GM23338 (cell line): ENCODE data around the gene GAD1. TPM values are rescaled to one million over a fixed set of nuclear protein-coding genes. Genes with fewer than 3 reads are reported as not detected.
A peak's percentile ranks its signal among the peaks of the same experiment; 100 is the strongest.

ENCODE experiments used
- ATAC-seq: fragments of 200-7000 bp; cut with Tn5 transposase; 3 replicates; pipeline ENCODE4 v1.9.1; 2020
- DNase-seq: peaks from one replicate; pipeline ENCODE4 v3.0.0-alpha.2; 2015; ENCODE audit warnings: low spot score
- H2AFZ ChIP-seq: fragments of 200-600 bp; sonication (generic); 2 replicates; pipeline ENCODE4 v1.8.0; 2016; ENCODE audit warnings: antibody characterized with exemption, mild to moderate bottlenecking, moderate library complexity
- H3F3A ChIP-seq: fragments of 200-600 bp; sonication (generic); replicated peaks from 2 replicates; pipeline ENCODE4 v1.8.0; 2017; ENCODE audit warnings: antibody characterized with exemption, mixed run types, low read depth
- H3K27ac ChIP-seq: fragments of 200-600 bp; sonication (generic); 2 replicates; pipeline ENCODE4 v1.6.1; 2016; ENCODE audit warnings: low read depth
- H3K27me3 ChIP-seq: fragments of 200-600 bp; sonication (generic); 2 replicates; pipeline ENCODE4 v1.8.0; 2016; ENCODE audit warnings: mild to moderate bottlenecking, mixed run types, moderate library complexity; ENCODE audit not compliant: insufficient read depth
- H3K36me3 ChIP-seq: fragments of 200-600 bp; sonication (generic); 2 replicates; pipeline ENCODE4 v1.8.0; 2016; ENCODE audit warnings: mild to moderate bottlenecking; ENCODE audit not compliant: insufficient read depth
- H3K4me1 ChIP-seq: fragments of 200-600 bp; sonication (generic); 2 replicates; pipeline ENCODE4 v1.8.0; 2016; ENCODE audit warnings: mild to moderate bottlenecking, moderate library complexity; ENCODE audit not compliant: insufficient read depth
- H3K4me2 ChIP-seq: fragments of 200-600 bp; sonication (generic); 2 replicates; pipeline ENCODE4 v1.7.1; 2017; ENCODE audit warnings: mixed run types
- H3K4me3 ChIP-seq: fragments of 200-600 bp; sonication (generic); 2 replicates; pipeline ENCODE4 v1.6.1; 2016; ENCODE audit warnings: mixed run types
- H3K79me2 ChIP-seq: fragments of 200-600 bp; sonication (generic); replicated peaks from 2 replicates; pipeline ENCODE4 v1.8.0; 2017; ENCODE audit warnings: mild to moderate bottlenecking; ENCODE audit not compliant: insufficient read depth
- H3K9me2 ChIP-seq: fragments of 200-600 bp; sonication (generic); 2 replicates; pipeline ENCODE4 v1.8.0; 2017; ENCODE audit not compliant: insufficient read depth
- H4K20me1 ChIP-seq: fragments of 200-600 bp; sonication (generic); replicated peaks from 2 replicates; pipeline ENCODE4 v1.8.0; 2017; ENCODE audit warnings: mild to moderate bottlenecking; ENCODE audit not compliant: insufficient read depth
- H3K27ac Mint-ChIP-seq: 2 replicates; pipeline ENCODE4 v1.8.0; 2020; ENCODE audit warnings: inconsistent platforms, mild to moderate bottlenecking, moderate library complexity, mixed read lengths
- H3K27me3 Mint-ChIP-seq: 3 replicates; pipeline ENCODE4 v1.8.0; 2022; ENCODE audit warnings: low read depth, mild to moderate bottlenecking, moderate library complexity, mixed read lengths, inconsistent platforms; ENCODE audit not compliant: insufficient read depth, poor library complexity
- H3K36me3 Mint-ChIP-seq: 3 replicates; pipeline ENCODE4 v1.8.0; 2021; ENCODE audit warnings: low read depth, mild to moderate bottlenecking, inconsistent platforms, moderate library complexity, mixed read lengths
- H3K4me1 Mint-ChIP-seq: 3 replicates; pipeline ENCODE4 v1.8.0; 2020; ENCODE audit warnings: mild to moderate bottlenecking, inconsistent platforms, mixed read lengths
- H3K4me3 Mint-ChIP-seq: 3 replicates; pipeline ENCODE4 v1.8.0; 2021; ENCODE audit warnings: moderate library complexity, mild to moderate bottlenecking, inconsistent platforms, mixed read lengths
- H3K9me3 Mint-ChIP-seq: 3 replicates; pipeline ENCODE4 v1.8.0; 2020; ENCODE audit warnings: moderate library complexity, mild to moderate bottlenecking, inconsistent platforms, mixed read lengths
- CREB1 ChIP-seq: fragments of 250-450 bp; sonication (Bioruptor Pico); IDR thresholded peaks from 2 replicates; pipeline ENCODE4 v1.5.0; 2020; ENCODE audit warnings: low read depth, mild to moderate bottlenecking, moderate library complexity
- CTCF ChIP-seq, 2 experiments: fragments of 200-600 bp in 1 of 2; sonication (generic) in 1 of 2; conservative IDR thresholded peaks; 2 replicates each; pipeline versions ENCODE4 v1.5.1 to v1.6.1; 2016 to 2017; ENCODE audit warnings: antibody characterized with exemption in 2 of 2, low read depth in 2 of 2, mild to moderate bottlenecking in 2 of 2, moderate library complexity in 1 of 2
- ETS1 ChIP-seq: IDR thresholded peaks from 2 replicates; pipeline ENCODE4 v1.6.1; 2016; ENCODE audit warnings: antibody characterized with exemption
- POLR2AphosphoS5 ChIP-seq: IDR thresholded peaks from 2 replicates; pipeline ENCODE4 v1.6.1; 2016; ENCODE audit warnings: antibody characterized with exemption, low read depth
- REST ChIP-seq: IDR thresholded peaks from one replicate; pipeline ENCODE4 v1.6.1; 2018; ENCODE audit warnings: antibody characterized with exemption; ENCODE audit not compliant: unreplicated experiment
- STAT1 ChIP-seq: IDR thresholded peaks from one replicate; pipeline ENCODE4 v1.6.1; 2016; ENCODE audit warnings: antibody characterized with exemption; ENCODE audit not compliant: unreplicated experiment
- ZNF114 ChIP-seq: fragments of 250-450 bp; sonication (Bioruptor Pico); IDR thresholded peaks from 2 replicates; pipeline ENCODE4 v1.5.0; 2020; ENCODE audit warnings: mild to moderate bottlenecking, moderate library complexity
- ZNF331 ChIP-seq: fragments of 250-450 bp; sonication (Bioruptor Pico); IDR thresholded peaks from 2 replicates; pipeline ENCODE4 v1.5.0; 2020; ENCODE audit warnings: low read depth, mild to moderate bottlenecking, moderate library complexity
- ZNF462 ChIP-seq: fragments of 250-450 bp; sonication (Bioruptor Pico); IDR thresholded peaks from 2 replicates; pipeline ENCODE4 v1.5.0; 2020; ENCODE audit warnings: mild to moderate bottlenecking, moderate library complexity
- polyA plus RNA-seq: library from polyadenylated mRNA; unstranded; fragments of >200 nt; fragmentation: Nextera tagmentation; extraction: Ambion mirVana; gene quantifications from 2 replicates; pipeline ENCODE4 v1.2.1, GENCODE V29; 2016
- total RNA-seq: library from RNA; depleted of rRNA; stranded (reverse); fragments of >200 nt; shearing (Covaris generic); gene quantifications from 2 replicates; pipeline ENCODE4 v1.2.3, GENCODE V29; 2014

Gene GAD1
- total and polyA plus RNA-seq, 2 experiments from 2014 or later: 0.17 to 0.34 TPM

GRCh38 chr2:170845343-170845742 lies 28.7 kb downstream of the GAD1 start:
- H3K4me1 ChIP-seq: no peaks in the 10 kb centered on the region
- H3K9me3 Mint-ChIP-seq: peaks cover 2% of the 10 kb centered on the region; the same call in 1 of the 3 replicates
- H3K4me3 ChIP-seq: no peak overlapping the region
- H3K27me3 ChIP-seq: no peaks in the 10 kb centered on the region
- TF ChIP-seq ZNF114 (CRISPR knock-in tag): no peak
- peak; percentile 83 to 88 for TF ChIP-seq CTCF (conservative IDR thresholded peaks at IDR 0.05; ENCODE audit: low read depth in 2 of 2)
- peak; percentile 29; the same call in 1 of the 2 replicates for TF ChIP-seq CREB1
- H3K79me2 ChIP-seq: no peaks in the 10 kb centered on the region
- DNase-seq (peak; percentile 84), ATAC-seq (peak; percentile 85)
- peaks cover 7% of the 10 kb centered on the region for H3K27me3 Mint-ChIP-seq
- no peaks in the 10 kb centered on the region for H3K9me2 ChIP-seq
- no peaks in the 10 kb centered on the region for H4K20me1 ChIP-seq
- H3F3A ChIP-seq: no peaks in the 10 kb centered on the region
- 0 out of 3 replicates have a peak, but pooled peaks cover 3% of the 10 kb centered on the region for H3K36me3 Mint-ChIP-seq
- no peak overlapping the region for H3K27ac Mint-ChIP-seq
- peak overlapping the region; percentile 88; the same call in 1 of the 2 replicates for H2AFZ ChIP-seq
- no peak overlapping the region for H3K4me3 Mint-ChIP-seq
- H3K4me1 Mint-ChIP-seq: no peaks in the 10 kb centered on the region
- no peaks in the 10 kb centered on the region for H3K36me3 ChIP-seq
- H3K4me2 ChIP-seq: no peak overlapping the region
- H3K27ac ChIP-seq: no peak overlapping the region

GRCh38 chr2:170846314-170846713 lies 29.6 kb downstream of the GAD1 start:
- Mint-ChIP-seq H3K27ac (no peak overlapping the region), H3K4me1 (no peaks in the 10 kb centered on the region), H3K4me3 (no peak overlapping the region), H3K27me3 (peaks cover 7% of the 10 kb centered on the region), H3K9me3 (peaks cover 2% of the 10 kb centered on the region; the same call in 1 of the 3 replicates), H3K36me3 (0 out of 3 replicates have a peak, but pooled peaks cover 3% of the 10 kb centered on the region)
- H3K27ac ChIP-seq: no peak overlapping the region
- H3K36me3 ChIP-seq: no peaks in the 10 kb centered on the region
- no peak for ATAC-seq
- no peaks in the 10 kb centered on the region for H3K79me2 ChIP-seq
- DNase-seq: no peak
- no peaks in the 10 kb centered on the region for H4K20me1 ChIP-seq
- no peak overlapping the region for H3K4me3 ChIP-seq
- no peaks in the 10 kb centered on the region for H3K4me1 ChIP-seq
- no peaks in the 10 kb centered on the region for H3K27me3 ChIP-seq
- H3F3A ChIP-seq: no peaks in the 10 kb centered on the region
- H2AFZ ChIP-seq: no peak overlapping the region
- no peak overlapping the region for H3K4me2 ChIP-seq
- no peaks in the 10 kb centered on the region for H3K9me2 ChIP-seq
- no peak for TF ChIP-seq CREB1
- no peak for TF ChIP-seq REST
- no peak for TF ChIP-seq ETS1
- no peak for TF ChIP-seq ZNF331 (CRISPR knock-in tag)
- TF ChIP-seq ZNF114 (CRISPR knock-in tag): no peak
- TF ChIP-seq STAT1: no peak
- TF ChIP-seq ZNF462: no peak
- TF ChIP-seq POLR2AphosphoS5: no peak
